Measurements from ENCODE around the gene SF3B6. TPM values are rescaled to one million over a fixed set of nuclear protein-coding genes. Genes with fewer than 3 reads are reported as not detected.

The SF3B6 gene, protein sequence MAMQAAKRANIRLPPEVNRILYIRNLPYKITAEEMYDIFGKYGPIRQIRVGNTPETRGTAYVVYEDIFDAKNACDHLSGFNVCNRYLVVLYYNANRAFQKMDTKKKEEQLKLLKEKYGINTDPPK
- 161 to 221 TPM (median 177 TPM) in 5 replicates for total RNA-seq (2022; extraction: Qiagen RNA extraction; ENCODE audit: low read depth)

DNA sequence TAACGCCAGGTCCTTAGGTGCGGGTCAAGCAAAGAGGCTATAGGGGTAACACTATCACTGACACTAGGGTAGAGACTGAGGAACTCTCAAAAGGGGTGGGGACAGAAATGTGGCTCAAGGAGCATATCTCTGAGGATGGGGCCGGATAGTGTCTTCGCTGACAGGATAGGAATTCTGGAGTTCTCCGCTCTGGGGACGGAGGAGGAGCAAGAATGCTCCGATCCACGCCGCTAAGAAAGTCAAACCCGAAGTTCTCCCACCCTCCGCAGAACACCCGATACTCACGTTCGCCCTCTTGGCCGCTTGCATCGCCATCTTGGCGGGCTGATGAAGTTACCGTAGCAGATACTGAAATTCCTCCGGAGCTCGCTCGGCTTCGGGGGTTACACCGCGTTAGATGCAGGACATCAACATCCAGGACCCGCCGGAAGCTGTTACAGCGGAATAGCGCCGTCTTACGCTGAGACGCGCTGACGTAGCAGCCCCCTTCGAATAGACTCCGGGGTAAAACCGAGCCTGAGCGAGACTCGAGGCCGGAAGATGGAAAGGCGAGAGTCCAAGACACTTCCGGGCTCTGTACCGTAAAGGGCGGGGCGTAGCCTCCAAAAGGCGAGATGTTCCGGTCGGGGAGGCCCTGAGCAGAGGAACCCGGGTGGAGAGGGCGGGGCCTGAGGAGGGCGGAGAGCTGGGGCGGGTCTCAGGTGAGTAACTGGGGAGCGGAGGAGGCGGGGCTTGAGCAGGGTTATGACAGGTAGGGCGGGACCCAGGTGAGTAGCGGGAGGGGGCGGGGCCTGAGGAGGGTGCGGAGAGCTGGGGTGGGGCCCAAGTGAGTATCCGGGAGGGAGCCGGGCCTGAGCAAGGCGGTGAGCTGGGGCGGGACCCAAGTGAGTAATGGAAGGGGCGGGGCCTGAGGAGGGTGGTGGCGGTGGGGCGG lies at the start of gene SF3B6:
Gene SF3B6 (minus strand): TSS at position 412 of the 934 bp plus-strand sequence. CDS start 97 bp downstream, at position 315.

GRCh38 chr2:24123195-24123921 lies 47.2 kb upstream of the SF3B6 start, which contains the start of the genes FAM228B and PFN4:
TSS of gene FAM228B (plus strand) at chr2:24123469. CDS start at chr2:24124362, 893 bp downstream.
TSS of gene PFN4 (minus strand) at chr2:24123334. CDS start at chr2:24122535, 799 bp downstream.

GRCh38 chr2:24084386-24085199 lies 8.5 kb upstream of the SF3B6 start, which contains the start of gene TP53I3:
TSS of gene TP53I3 (minus strand) at chr2:24084834. CDS start at chr2:24084326, 508 bp downstream.

GRCh38 chr2:24049485-24050021 lies 26.6 kb downstream of the SF3B6 start, which contains the start of gene FKBP1B:
TSS of gene FKBP1B (plus strand) at chr2:24049741. CDS start at chr2:24049850, 109 bp downstream.

GRCh38 chr2:24046930-24047702 lies 29.0 kb downstream of the SF3B6 start, which contains the start of gene WDCP:
TSS of gene WDCP (minus strand) at chr2:24047391. CDS start at chr2:24039494, 7,897 bp downstream.

Other genes with a start within 250 kb of the SF3B6 start
- 5.9 to 8.5 TPM (median 6.4 TPM) in 5 replicates for gene ATAD2B, start 149.2 kb downstream of the SF3B6 start, total RNA-seq (2022; extraction: Qiagen RNA extraction; ENCODE audit: low read depth)
- gene UBXN2A, start 135.9 kb downstream of the SF3B6 start, total RNA-seq (2022; extraction: Qiagen RNA extraction; ENCODE audit: low read depth) = 19.3 to 23.4 TPM (median 20.5 TPM) in 5 replicates
- gene MFSD2B, start 66.2 kb downstream of the SF3B6 start, total RNA-seq (2022; extraction: Qiagen RNA extraction; ENCODE audit: low read depth) = 0.14 to 0.84 TPM (median 0.37 TPM) in 5 replicates
- gene WDCP, start 28.9 kb downstream of the SF3B6 start, total RNA-seq (2022; extraction: Qiagen RNA extraction; ENCODE audit: low read depth) = 12.0 to 15.3 TPM (median 13.0 TPM) in 5 replicates
- 8.6 to 10.1 TPM (median 8.9 TPM) in 5 replicates for gene FKBP1B, start 26.6 kb downstream of the SF3B6 start, total RNA-seq (2022; extraction: Qiagen RNA extraction; ENCODE audit: low read depth)
- gene TP53I3, start 8.5 kb upstream of the SF3B6 start, total RNA-seq (2022; extraction: Qiagen RNA extraction; ENCODE audit: low read depth) = 164 to 190 TPM (median 177 TPM) in 5 replicates
- 1.0 to 1.7 TPM (median 1.2 TPM) in 5 replicates for gene PFN4, start 47.0 kb upstream of the SF3B6 start, total RNA-seq (2022; extraction: Qiagen RNA extraction; ENCODE audit: low read depth)
- 1.3 to 4.6 TPM (median 2.0 TPM) in 5 replicates for gene FAM228B, start 47.1 kb upstream of the SF3B6 start, total RNA-seq (2022; extraction: Qiagen RNA extraction; ENCODE audit: low read depth)
- not detected in 5 replicates for gene FAM228A, start 98.7 kb upstream of the SF3B6 start, total RNA-seq (2022; extraction: Qiagen RNA extraction; ENCODE audit: low read depth)